EH (cell line): ENCODE data around the gene SOX3.
A peak's percentile ranks its signal among the peaks of the same experiment; 100 is the strongest.

Experiments used
- DNase-seq: peaks from one replicate; pipeline ENCODE4 v3.0.0-alpha.2; 2015; ENCODE audit warnings: low read depth

Gene SOX3

GRCh38 chrX:140495739-140496138 is 9.1 kb downstream of the SOX3 start:
- no peak for DNase-seq

GRCh38 chrX:140492066-140492994 is 12.5 kb downstream of the SOX3 start:
- DNase-seq = no peak

- DNase-seq = no peak
These were observed 24.1 kb downstream of the SOX3 start for GRCh38 chrX:140480765-140481164.

- no peak for DNase-seq
These were observed 26.9 kb downstream of the SOX3 start for GRCh38 chrX:140477987-140478386.

- DNase-seq = no peak
These were observed 29.8 kb downstream of the SOX3 start for GRCh38 chrX:140475025-140475424.

- peak; percentile 0 for DNase-seq
These were observed 37.7 kb downstream of the SOX3 start for GRCh38 chrX:140467211-140467610.
